Stimulated activated CD4-positive, alpha-beta T cell treated with anti-CD3 and anti-CD28 coated beads, Interleukin-4, amount 100 ng/mL, for 1 hour (primary cell): ENCODE data around the gene GPRIN3.
"Not testable (repeated sequence)": the region's sequence is repeated elsewhere in the genome, so short reads cannot be mapped to it uniquely, and the experiment has no call there.

Experiments
- DNase-seq: peaks from one replicate; pipeline ENCODE4 v3.0.0-alpha.2; 2020

The GPRIN3 gene

GRCh38 chr4:89287945-89288344 lies 19.7 kb downstream of the GPRIN3 start:
- DNase-seq, result no peak

DNA sequence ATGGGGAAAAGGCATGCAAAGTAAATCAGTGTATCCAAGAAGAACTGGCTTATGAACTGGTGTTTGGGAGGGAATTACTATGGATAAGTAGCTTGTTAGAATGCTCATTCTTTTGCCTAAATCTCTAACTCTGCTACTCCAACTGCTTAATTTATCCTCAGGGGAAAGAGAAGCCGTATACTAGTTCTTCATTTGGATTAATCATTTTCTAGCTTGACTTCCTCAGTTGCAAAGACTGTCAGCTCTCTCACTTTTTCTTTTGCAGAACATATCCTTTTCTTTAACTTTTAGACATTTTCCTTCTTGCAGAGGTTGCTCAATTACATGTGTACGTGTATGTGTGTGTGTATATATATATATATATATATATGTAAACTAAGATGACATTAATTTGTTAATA lies 21.9 kb downstream of the GPRIN3 start:
- no peak for DNase-seq

DNA sequence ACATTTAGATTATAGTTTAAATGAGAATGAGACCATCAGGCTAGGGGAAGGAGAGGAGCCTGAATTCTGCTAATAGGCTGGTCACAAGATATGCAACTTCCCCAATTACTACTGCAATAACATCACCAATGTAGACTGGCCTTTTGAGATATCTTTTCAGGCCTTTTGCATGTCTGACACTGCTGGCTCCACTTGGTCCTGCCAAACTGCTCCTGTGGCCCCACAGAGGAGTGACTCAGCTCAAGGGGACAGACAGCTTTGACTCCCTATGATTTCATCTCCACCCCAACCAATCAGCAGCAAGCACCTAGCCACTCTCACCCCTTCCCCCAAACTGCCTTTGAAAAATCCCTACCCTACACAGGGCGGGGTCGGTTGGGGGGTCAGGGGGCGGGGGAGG lies 22.8 kb downstream of the GPRIN3 start:
- no peak for DNase-seq

- no peak for DNase-seq
Observed at GRCh38 chr4:89284020-89284424, 23.6 kb downstream of the GPRIN3 start.

DNA sequence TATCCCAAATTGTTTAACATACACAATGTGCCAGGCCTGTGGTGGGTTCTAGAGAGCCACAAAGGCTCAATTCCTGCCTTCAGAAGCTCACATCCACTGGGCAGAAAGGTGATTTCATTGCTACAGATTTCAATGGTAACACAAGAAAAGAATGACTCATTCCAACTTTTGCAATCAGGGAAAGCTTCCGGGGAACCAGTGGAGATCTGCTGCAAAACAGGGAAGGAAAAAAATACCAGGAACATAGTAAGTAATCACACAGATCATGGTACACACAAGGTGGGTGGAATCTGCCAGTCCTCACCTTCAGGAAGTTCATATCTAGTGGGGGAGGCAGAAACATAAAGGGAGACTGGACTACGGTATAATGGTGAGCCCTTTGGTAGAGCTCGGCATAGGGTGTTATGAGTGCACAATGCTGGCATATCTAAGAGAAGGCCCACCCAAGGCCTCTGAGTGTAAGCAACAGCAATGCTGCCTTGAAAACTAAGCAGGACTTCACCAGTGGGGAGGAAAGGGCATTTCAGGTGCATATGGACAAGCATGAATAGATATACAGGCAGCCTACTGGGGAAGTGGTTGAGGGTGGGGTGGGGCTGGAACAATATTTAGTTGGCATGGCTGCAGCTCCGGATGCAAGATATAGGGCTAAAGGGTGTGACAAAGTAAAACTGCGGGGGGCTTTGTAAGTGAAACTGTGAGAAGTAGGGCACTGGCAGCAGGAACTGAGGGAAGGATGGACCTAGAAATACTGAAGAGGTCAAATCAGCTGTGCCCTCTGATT lies 24.2 kb downstream of the GPRIN3 start:
- DNase-seq, result no peak

GRCh38 chr4:89279385-89279784 lies 28.2 kb downstream of the GPRIN3 start:
- DNase-seq, result no peak

DNA sequence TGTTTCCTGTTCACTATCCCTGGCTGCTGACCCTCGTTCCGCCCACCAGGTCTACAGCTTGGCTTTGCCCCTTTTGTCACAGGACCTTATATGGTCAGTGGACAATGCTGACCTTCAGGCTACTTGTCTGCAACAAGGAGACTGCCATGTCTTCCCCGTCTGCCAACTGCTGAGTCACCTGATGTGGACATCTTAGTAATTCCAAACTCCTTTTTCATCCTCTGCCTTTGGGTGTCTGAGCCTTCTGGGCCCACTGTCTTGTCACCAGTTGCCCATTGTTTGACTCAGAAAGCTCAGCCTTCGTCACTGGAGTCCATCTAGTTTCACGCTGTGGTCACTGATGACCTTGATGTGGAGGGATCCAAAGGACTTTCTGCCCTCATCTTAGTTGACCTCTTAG lies 30.2 kb downstream of the GPRIN3 start:
- no peak for DNase-seq

- DNase-seq, result no peak
Observed at GRCh38 chr4:89276296-89276695, 31.3 kb downstream of the GPRIN3 start.

GRCh38 chr4:89275587-89275986 lies 32.0 kb downstream of the GPRIN3 start:
- no peak for DNase-seq

- no peak for DNase-seq
Observed at GRCh38 chr4:89273741-89274141, 33.9 kb downstream of the GPRIN3 start.

DNA sequence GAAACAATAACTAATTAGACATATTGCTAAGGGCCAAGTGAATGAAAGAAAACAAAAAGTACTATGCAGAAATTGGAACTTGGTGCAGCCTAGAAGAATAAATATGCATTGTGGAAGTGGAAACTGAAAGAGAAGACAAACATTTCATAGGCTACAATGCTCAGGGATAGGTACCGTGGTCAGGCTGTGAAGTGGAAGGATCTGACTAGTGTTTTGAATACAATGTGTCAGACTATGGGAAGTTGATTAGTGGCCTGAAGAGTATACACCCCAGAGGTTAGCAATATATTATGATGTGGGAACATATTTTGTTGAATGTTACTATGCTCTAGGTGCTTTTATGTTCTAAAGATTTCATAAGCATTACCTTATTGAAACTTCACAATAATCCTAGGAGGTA lies 36.8 kb downstream of the GPRIN3 start:
- no peak for DNase-seq

GRCh38 chr4:89269121-89269666 lies 38.4 kb downstream of the GPRIN3 start:
- DNase-seq, result no peak

GRCh38 chr4:89268679-89269078 lies 38.9 kb downstream of the GPRIN3 start:
- DNase-seq, result no peak

DNA sequence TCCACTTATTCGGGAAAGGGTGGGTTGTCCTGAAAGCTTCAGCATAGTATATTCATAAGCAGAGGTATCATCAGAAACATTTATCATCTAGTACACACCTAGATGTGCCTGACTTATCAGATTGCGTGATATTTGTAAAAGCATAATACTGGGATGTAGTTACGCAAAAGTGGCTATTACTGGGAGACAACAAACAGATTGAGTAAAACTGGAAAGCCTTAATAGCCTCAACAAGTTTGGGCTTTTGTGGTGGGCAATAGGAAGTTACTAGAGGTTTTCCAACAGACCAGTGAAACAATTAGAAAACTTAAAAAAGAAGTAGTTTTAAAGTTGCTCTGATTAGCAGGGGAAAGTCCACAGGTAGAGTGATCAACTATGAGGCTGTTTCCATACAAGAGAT lies 39.8 kb downstream of the GPRIN3 start:
- no peak for DNase-seq

DNA sequence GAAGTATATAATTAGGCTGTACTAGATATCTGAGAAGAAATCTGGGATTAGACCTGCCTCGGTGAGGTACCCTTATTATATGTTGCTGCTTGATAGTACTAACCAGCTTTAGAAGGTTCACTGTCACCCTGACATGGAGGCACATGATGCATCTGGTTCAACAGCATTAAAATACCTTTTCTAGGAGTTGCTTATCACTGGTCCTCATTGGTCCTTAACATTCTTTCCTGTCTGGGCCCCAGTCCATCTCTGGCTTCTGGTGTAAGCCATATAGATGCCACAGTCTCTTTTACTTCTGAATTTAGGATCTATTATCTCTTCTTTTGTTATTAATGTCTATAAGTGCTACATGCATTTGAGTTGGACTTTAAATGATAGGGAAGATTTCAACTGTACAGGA lies 40.2 kb downstream of the GPRIN3 start:
- no peak for DNase-seq

DNA sequence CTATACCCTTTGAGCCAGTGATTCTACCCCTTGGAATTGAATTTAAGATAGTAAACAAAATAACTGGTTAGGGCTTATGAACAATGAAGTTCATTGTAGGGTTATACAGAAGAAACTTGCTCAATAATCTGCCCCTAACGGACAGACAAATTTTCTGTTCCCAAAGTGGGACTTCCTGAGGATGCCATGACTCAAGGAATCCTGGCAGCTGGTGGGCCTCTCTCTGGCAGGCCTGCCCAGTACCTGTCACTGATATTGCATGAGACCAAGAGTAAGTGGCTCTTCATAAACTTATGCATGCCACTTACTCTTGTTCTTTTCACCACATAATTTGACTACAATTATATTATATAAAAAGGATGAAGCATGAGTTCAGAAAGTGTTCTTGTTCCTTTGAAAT lies 41.5 kb downstream of the GPRIN3 start:
- no peak for DNase-seq

- DNase-seq, result no peak
Observed at GRCh38 chr4:89263265-89263664, 44.3 kb downstream of the GPRIN3 start.

DNA sequence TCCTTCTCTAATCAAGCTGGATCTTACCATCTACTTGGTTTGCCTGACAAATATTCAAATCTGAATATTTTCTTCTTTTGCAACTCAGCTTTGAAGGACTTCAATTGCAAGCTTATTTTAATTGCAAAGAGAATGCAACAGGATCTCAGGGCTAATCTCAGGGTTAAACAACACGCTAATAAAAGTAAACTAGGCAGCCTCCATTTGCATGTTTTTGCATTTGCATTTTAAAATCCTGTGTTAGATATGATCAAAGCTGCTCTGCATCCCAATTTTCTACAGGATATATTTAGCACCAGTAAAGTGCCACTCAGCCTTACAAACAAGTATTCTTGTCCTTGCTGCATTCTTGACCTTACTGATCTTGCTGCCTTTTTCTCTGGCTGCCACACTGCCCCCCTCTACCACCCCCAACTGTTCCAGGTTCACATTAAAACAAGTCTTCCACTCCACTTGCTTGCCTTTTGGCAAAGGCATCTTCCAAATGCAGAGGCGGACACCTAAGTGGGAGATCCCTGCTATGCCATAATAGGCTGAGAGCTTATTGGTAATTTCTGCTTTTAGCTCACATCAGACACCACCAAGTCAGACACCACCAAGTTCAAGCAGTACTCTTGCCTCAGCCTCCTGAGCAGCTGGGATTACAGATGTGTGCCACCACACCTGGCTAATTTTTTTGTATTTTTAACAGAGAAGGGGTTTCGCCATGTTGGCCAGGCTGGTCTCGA lies 48.1 kb downstream of the GPRIN3 start:
- no peak for DNase-seq

GRCh38 chr4:89258506-89258905 lies 49.1 kb downstream of the GPRIN3 start:
- no peak for DNase-seq

DNA sequence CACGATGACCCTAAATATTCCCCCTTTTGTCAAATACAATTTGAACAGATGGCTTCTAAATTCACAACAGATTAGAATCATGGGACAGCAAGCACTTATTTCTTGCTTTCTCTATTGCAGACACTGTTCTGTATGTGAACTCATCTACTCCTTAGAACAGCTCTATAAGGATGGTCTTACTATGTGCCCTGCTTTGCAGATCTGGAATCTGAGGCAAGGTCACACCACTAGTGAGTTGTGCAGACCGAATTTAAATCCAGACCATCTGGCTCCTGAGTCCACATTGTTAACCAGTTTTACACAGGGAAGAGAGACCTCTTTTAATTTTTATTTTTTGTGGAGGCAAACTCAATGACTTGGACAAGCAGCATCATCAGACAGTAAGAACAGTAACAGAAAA lies 50.2 kb downstream of the GPRIN3 start:
- no peak for DNase-seq

GRCh38 chr4:89256203-89256800 lies 51.3 kb downstream of the GPRIN3 start:
- no peak for DNase-seq

DNA sequence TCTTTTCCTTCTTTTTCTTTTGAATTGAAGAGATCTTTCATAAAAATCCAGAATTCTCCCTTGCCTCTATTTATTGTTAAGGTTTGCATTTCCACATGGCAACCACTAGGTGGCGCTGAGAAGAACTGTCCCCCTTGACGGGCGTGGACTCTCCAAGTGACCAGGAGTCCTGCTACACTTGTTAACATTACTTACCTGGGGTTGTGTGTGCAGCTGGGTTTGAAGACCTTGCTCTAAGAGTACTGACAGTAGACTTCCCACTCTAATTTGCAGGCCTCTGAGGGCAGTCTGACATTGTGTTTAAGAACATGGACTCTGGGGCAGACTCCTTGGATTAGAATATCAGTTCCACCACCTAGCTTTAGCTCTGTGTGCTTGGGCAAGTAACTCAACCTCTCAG lies 52.8 kb downstream of the GPRIN3 start:
- peak; percentile 21 for DNase-seq

DNA sequence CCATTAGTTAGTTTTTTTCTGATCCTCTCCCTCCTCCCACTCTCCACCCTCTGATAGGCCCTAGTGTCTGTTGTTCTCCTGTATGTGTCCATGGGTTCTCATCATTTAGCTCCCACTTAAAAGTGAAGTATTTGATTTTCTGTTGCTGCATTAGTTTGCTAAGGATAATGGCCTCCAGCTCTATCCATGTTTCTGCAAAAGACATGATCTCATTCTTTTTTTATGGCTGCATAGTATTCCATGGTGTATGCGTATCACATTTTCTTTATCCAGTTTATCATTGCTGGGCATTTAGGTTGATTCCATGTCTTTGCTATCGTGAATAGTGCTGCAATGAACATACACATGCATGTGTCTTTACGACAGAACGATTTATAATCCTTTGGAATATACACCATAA lies 53.3 kb downstream of the GPRIN3 start:
- not testable (repeated sequence) for DNase-seq

DNA sequence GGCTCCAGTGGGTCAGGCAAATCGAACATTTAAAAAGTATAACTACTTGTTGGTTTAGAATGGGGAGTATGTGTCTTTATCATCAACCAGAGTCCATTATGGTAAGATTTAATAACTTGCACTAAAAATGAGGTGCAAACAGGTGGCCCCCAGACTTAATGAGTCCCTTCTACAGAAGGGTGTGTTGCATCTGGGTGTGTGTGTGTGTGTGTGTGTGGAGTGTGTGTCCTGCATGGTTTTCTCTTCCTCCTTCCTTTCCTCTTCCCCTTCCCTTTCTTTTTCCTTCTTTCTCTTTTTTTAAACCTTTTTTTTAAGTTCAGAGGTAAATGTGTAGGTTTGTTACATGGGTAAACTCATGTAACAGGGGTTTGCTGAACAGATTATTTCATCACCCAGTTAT lies 53.7 kb downstream of the GPRIN3 start:
- DNase-seq, result no peak
